Endodermal cell (in vitro differentiated cells): ENCODE measurements around the gene NOXA1. TPM values are rescaled to one million over a fixed set of nuclear protein-coding genes. Genes with fewer than 3 reads are reported as not detected.

Experiments
- DNase-seq: peaks from one replicate; pipeline ENCODE4 v3.0.0-alpha.2; 2017
- H3K27ac ChIP-seq: 2 replicates; pipeline ENCODE4 v1.5.1; 2013; ENCODE audit warnings: mild to moderate bottlenecking, low read depth, low read length, moderate library complexity
- H3K27me3 ChIP-seq: 2 replicates; pipeline ENCODE4 v1.6.1; 2013; ENCODE audit warnings: mild to moderate bottlenecking, low read length, moderate library complexity; ENCODE audit not compliant: insufficient read depth, control insufficient read depth, poor library complexity, severe bottlenecking
- H3K36me3 ChIP-seq: 2 replicates; pipeline ENCODE4 v1.7.0; 2013; ENCODE audit warnings: mild to moderate bottlenecking, low read length, moderate library complexity; ENCODE audit not compliant: control insufficient read depth, insufficient read depth
- H3K4me1 ChIP-seq: one replicate; pipeline ENCODE4 v1.7.0; 2013; ENCODE audit warnings: low read length; ENCODE audit not compliant: control insufficient read depth, insufficient read depth
- H3K4me3 ChIP-seq: 2 replicates; pipeline ENCODE4 v1.5.1; 2013; ENCODE audit warnings: mild to moderate bottlenecking, low read length, moderate library complexity
- H3K9ac ChIP-seq: 2 replicates; pipeline ENCODE4 v1.6.1; 2013; ENCODE audit warnings: mild to moderate bottlenecking, low read length, moderate library complexity; ENCODE audit not compliant: poor library complexity, severe bottlenecking; ENCODE audit errors: extremely low read depth
- H3K9me3 ChIP-seq: 2 replicates; pipeline ENCODE4 v1.6.1; 2013; ENCODE audit warnings: mild to moderate bottlenecking, low read length, moderate library complexity; ENCODE audit not compliant: control insufficient read depth
- H3K27ac Mint-ChIP-seq: 2 replicates; pipeline ENCODE4 v1.8.0; 2020; ENCODE audit warnings: mixed read lengths
- H3K27me3 Mint-ChIP-seq: 2 replicates; pipeline ENCODE4 v1.8.0; 2021; ENCODE audit warnings: mild to moderate bottlenecking, mixed read lengths; ENCODE audit not compliant: insufficient read depth
- H3K36me3 Mint-ChIP-seq: 2 replicates; pipeline ENCODE4 v1.8.0; 2020; ENCODE audit warnings: low read depth, mixed read lengths
- H3K4me1 Mint-ChIP-seq: 2 replicates; pipeline ENCODE4 v1.8.0; 2020; ENCODE audit warnings: mixed read lengths
- H3K4me3 Mint-ChIP-seq: 2 replicates; pipeline ENCODE4 v1.8.0; 2020; ENCODE audit warnings: mild to moderate bottlenecking, moderate library complexity, mixed read lengths
- H3K9me3 Mint-ChIP-seq: 2 replicates; pipeline ENCODE4 v1.8.0; 2020; ENCODE audit warnings: mild to moderate bottlenecking, mixed read lengths
- CTCF ChIP-seq: fragments of 200-600 bp; sonication (generic); conservative IDR thresholded peaks from 2 replicates; pipeline ENCODE4 v1.5.0; 2021; ENCODE audit warnings: antibody characterized with exemption, mild to moderate bottlenecking
- WGBS, 2 experiments: methylation state at CpG; one replicate each; pipeline versions ENCODE4 v1.1.5 to v1.1.7; 2013; ENCODE audit warnings: missing lambda C conversion rate in 2 of 2, mixed read lengths in 1 of 2; ENCODE audit not compliant: insufficient coverage in 1 of 2, insufficient read length in 1 of 2; 5-methylcytosine and 5-hydroxymethylcytosine counted together
- total RNA-seq, 2 donors: library from RNA; stranded (reverse); fragmentation: NEBNext Ultra II Directional in 1 of 2; extraction: Animal tissue kit (Norgen Biotek cat#: 25700) in 1 of 2; gene quantifications; 2 replicates in 1 of 2; 3 replicates in 1 of 2; pipeline ENCODE4 v1.2.1, GENCODE V29; 2021

NOXA1 gene
- total RNA-seq, 2 donors from 2014 or later = 5.0 to 5.9 TPM

- H3K36me3 ChIP-seq = peaks cover 9% of the 10 kb centered on the region
- 92 to 99% methylated on average over 20 to 31 of the region's 31 CpGs for WGBS, 2 experiments
- peaks cover 10% of the 10 kb centered on the region for H3K36me3 Mint-ChIP-seq
These were observed 37.4 kb downstream of the NOXA1 start for GRCh38 chr9:137460363-137461315.

GRCh38 chr9:137461316-137461662 is 38.1 kb downstream of the NOXA1 start:
- H3K4me1 ChIP-seq = no peaks in the 10 kb centered on the region
- 94 to 100% methylated on average over 6 to 21 of the region's 21 CpGs for WGBS, 2 experiments
- no peaks in the 10 kb centered on the region for H3K4me1 Mint-ChIP-seq
- DNase-seq = no peak
- no peak overlapping the region for H3K27ac ChIP-seq
- no peak overlapping the region for H3K4me3 Mint-ChIP-seq
- peaks cover 7% of the 10 kb centered on the region for H3K36me3 ChIP-seq
- no peaks in the 10 kb centered on the region for H3K27me3 ChIP-seq
- H3K36me3 Mint-ChIP-seq = peaks cover 5% of the 10 kb centered on the region
- peaks cover 34% of the 10 kb centered on the region for H3K27me3 Mint-ChIP-seq
- no peaks in the 10 kb centered on the region for H3K9me3 ChIP-seq
- H3K27ac Mint-ChIP-seq = no peak overlapping the region
- TF ChIP-seq CTCF = no peak
- H3K4me3 ChIP-seq = no peak overlapping the region
- no peak overlapping the region for H3K9ac ChIP-seq
- H3K9me3 Mint-ChIP-seq = no peaks in the 10 kb centered on the region

More at GRCh38 chr9:137460363-137461315, 37.4 kb downstream of the NOXA1 start:
- Mint-ChIP-seq H3K9me3 (no peaks in the 10 kb centered on the region), H3K4me1 (peaks cover 1% of the 10 kb centered on the region), H3K27me3 (peaks cover 33% of the 10 kb centered on the region), H3K27ac (no peak overlapping the region), H3K4me3 (no peak overlapping the region)
- no peak for TF ChIP-seq CTCF
- Histone ChIP-seq H3K27me3 (no peaks in the 10 kb centered on the region), H3K4me3 (no peak overlapping the region), H3K9ac (no peak overlapping the region), H3K4me1 (no peaks in the 10 kb centered on the region), H3K9me3 (no peaks in the 10 kb centered on the region), H3K27ac (no peak overlapping the region)
- no peak for DNase-seq

GRCh38 chr9:137461663-137462395 is 38.6 kb downstream of the NOXA1 start:
- Mint-ChIP-seq H3K27ac (no peak overlapping the region), H3K9me3 (no peaks in the 10 kb centered on the region), H3K4me1 (no peaks in the 10 kb centered on the region), H3K27me3 (peaks cover 34% of the 10 kb centered on the region), H3K4me3 (no peak overlapping the region), H3K36me3 (peaks cover 1% of the 10 kb centered on the region)
- H3K27me3 ChIP-seq = no peaks in the 10 kb centered on the region
- H3K27ac ChIP-seq = no peak overlapping the region
- H3K4me1 ChIP-seq = no peaks in the 10 kb centered on the region
- H3K36me3 ChIP-seq = peaks cover 5% of the 10 kb centered on the region
- peak; percentile 97 for DNase-seq
- TF ChIP-seq CTCF = peak; percentile 55
- no peak overlapping the region for H3K9ac ChIP-seq
- WGBS, 2 experiments = 44 to 55% methylated on average over 26 to 52 of the region's 52 CpGs
- H3K4me3 ChIP-seq = no peak overlapping the region
- H3K9me3 ChIP-seq = no peaks in the 10 kb centered on the region
